GM13977 (cell line): Measurements from ENCODE around the gene DPM1.

ENCODE experiments used
- DNase-seq: peaks from one replicate; pipeline ENCODE4 v3.0.0; 2012; ENCODE audit warnings: low spot score
- in situ Hi-C: fragments of 300-500 bp; cut with MboI; formaldehyde crosslinking; loops from one replicate; pipeline ENCODE4 v1.12.0; 2022; ENCODE audit warnings: low sequenced_read_pairs, low pct_unique_long_range_greater_than_20kb, mixed read lengths, inconsistent platforms; ENCODE audit not compliant: unreplicated experiment
- TF ChIP-seq, protein P1 (sequence below): IDR thresholded peaks from 2 replicates; pipeline ENCODE4 v1.5.1; 2012; ENCODE audit warnings: mild to moderate bottlenecking, control low read depth; ENCODE audit not compliant: insufficient read depth; ENCODE audit errors: extremely low read depth, missing control alignments

DPM1 gene

DNA sequence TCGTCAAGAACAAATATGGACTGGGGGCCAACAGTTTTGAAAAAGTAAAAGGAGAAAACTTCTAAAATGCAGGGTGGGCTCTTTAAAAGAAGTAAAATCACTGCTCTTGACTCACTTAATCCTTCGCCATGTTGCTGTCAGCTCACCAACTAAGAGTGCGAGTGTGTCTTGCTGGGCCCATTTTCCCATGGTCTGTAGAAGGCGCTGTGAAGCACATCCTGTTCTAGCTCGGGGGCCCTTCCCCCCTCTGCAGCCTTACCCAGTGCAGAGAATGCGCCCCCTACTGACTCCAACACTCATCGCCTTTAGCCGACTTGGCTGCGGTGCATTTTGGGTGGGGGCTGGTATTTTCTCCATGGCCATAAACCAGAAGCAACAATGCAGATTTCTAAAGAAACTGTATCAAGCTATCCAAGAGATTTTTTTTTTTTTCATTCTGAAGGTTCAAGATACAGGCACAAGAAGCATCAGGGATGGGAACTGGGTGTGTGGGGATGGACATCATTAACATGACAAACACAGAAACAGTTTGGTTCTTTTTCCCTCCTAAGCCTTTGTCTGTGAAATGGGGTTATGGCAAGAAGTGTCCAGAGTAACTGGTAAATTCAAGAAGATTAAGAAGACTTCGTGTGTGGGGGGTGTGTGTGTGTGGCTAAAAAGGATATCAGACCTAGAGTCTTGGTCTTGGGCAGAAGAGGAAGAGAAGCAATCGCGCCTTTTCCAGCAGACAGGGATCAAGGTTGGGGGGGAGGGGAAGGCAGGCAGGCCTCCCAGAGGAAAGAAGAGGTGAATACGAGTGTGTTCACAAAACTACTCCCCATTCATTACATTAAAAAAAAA is 28.8 kb downstream of the DPM1 start:
- in situ Hi-C loops: loop anchor here (10.0 kb wide), 1 partner anchor 135 kb away; the partner anchor contains the start of gene BCAS4
- DNase-seq: peak; percentile 83
- TF ChIP-seq, protein P1, sequence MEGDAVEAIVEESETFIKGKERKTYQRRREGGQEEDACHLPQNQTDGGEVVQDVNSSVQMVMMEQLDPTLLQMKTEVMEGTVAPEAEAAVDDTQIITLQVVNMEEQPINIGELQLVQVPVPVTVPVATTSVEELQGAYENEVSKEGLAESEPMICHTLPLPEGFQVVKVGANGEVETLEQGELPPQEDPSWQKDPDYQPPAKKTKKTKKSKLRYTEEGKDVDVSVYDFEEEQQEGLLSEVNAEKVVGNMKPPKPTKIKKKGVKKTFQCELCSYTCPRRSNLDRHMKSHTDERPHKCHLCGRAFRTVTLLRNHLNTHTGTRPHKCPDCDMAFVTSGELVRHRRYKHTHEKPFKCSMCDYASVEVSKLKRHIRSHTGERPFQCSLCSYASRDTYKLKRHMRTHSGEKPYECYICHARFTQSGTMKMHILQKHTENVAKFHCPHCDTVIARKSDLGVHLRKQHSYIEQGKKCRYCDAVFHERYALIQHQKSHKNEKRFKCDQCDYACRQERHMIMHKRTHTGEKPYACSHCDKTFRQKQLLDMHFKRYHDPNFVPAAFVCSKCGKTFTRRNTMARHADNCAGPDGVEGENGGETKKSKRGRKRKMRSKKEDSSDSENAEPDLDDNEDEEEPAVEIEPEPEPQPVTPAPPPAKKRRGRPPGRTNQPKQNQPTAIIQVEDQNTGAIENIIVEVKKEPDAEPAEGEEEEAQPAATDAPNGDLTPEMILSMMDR: peak; percentile 96

DNA sequence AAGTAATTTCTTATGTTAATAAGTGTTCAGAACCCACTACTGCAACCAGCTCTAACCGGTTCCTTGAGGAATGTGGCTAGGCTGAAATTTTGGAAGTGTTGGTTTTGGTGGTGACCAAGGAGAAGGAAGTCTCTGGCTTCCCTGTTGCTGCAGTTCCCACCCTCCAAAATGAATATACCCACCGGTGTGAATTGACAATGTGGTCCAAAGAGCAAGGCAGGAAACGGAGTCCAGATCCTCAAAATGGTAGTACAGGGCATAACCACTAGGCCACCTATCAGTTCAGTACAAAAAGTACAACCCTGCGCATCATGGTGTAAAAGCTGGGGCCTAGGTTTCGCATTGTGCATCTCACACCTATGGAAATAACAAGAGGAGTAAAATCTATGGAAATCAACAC is 29.9 kb downstream of the DPM1 start:
- TF ChIP-seq, protein P1: peak; percentile 10
- in situ Hi-C loops: no loop called here
- no peak for DNase-seq

DNA sequence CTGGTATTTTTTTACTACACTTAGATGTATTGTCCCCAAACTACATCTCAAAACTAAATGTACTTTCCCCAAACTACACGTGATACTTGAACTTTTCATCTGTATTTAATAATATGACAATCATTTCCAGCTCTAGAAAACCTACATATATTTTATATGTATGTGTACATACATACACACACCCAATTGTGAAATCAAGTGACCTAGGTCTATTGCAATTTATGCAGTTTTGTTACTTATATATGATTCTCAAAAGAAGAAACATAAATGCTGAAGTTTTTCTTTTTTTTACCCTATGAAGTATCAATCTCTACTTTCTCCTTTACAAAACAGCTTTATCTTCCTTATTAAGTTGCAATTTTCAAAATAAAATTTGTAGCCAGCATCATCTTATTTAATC is 31.8 kb downstream of the DPM1 start:
- TF ChIP-seq, protein P1: no peak
- DNase-seq: no peak
- in situ Hi-C loops: no loop called here

DNA sequence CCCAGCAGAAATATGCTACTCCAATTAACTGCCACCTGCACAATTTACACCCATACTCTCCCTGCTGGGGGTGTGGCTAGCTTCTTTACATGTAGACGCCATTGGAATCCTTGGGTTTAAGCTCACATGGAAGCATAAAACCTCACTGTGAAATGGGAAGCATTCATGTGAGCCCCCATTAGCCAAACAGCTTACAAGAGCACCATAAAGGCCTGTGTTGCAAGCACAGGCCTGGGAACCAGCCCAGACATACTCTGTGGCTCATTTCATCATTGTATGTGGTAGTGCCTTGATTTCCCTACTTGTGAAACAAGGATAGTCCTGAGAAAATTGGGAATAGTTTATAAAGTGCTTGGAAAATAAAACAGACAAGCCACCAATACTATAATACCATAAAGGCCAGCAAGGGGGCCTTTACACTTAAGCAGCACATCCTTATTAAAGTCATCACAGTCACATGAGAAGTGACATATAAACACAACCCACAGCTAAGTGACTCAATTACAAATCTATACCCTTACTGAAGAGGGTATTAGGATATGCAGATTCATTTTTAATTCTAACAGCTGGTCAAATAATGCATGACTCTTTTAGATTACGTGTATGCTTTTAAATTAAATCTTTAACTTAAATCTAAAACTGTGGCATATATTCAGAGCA is 33.9 kb downstream of the DPM1 start:
- TF ChIP-seq, protein P1: no peak
- in situ Hi-C loops: no loop called here
- no peak for DNase-seq

DNA sequence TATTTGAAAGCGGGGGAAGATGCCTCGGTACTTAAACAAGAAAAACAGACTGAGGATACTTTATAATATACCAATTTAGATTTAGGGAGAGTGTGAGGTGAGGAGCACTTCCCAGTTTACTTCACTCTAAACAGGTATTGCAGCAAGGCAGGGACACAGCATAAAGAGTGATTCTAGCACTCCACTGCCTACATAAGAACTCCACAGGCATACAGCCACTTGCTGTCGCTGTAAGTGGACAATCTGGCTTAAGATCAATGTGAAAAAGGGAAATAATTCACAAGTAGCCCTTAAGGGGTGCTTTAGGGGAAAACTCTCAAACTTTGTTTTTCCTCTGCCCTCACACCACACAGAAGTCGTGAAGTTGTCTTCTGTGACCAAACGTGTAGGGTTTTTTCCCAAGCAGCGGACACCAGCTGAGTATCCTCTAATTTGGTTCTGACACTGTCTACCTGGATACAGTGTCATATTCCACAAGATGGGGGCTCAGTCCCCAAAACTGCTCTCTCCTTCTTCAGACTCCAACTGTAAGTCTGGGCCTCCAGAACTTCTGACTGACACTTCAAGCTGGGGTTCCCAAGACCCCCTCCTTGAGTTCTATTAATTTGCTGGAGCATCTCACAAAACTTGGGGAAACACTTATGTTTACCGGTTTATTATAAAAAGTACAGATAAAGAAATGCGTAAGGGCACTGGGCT is 36.4 kb downstream of the DPM1 start:
- DNase-seq: no peak
- TF ChIP-seq, protein P1: no peak
- in situ Hi-C loops: no loop called here

DNA sequence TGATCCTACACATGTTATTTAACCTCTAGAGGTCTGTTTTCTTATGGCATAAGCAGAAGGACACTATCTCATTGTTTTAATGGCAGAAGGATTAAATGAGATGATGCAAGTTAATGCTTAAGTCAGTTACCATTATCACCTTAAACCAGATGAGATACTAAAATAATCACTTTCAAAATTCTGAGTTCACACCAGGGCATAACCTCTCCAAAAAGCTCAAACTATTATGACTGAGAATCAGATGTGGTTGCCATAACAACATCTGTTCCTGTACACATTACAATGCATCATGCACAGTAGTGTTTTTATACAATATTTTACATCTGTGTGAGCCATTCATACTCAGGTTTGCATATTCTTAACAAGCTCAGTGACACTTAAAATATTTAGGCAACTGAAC is 37.3 kb downstream of the DPM1 start:
- no peak for DNase-seq
- TF ChIP-seq, protein P1: no peak
- in situ Hi-C loops: no loop called here
